ENCODE measurements around the gene GLDN.

- no peak for TF ChIP-seq CTCF (IDR thresholded peaks at IDR 0.05)
- no peak for TF ChIP-seq POLR2A (IDR thresholded peaks at IDR 0.05)
Measured at GRCh38 chr15:51350723-51351122, 9.3 kb downstream of the GLDN start.
